Measurements from ENCODE around the gene SPDYC.

Gene SPDYC

DNA sequence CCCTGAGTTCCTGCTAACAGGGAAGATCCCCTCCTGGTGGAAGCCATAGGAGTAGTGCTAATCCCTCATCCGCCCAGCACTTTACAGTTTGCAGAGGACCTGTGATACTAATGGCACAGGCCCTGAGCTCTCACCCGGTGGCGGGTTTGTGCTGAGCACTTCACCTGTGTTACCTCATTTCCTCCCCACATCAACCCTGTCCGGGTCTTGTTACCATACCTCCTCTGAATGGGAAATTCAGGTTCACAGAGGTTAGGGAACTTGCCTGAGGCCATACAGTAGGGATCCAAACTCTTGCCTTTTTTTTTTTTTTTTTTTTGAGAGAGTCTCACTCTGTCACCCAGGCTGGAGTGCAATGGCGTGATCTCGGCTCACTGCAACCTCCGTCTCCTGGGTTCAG, 36.9 kb downstream of the SPDYC start:
- no peak for DNase-seq (ENCODE audit: low read depth)

DNA sequence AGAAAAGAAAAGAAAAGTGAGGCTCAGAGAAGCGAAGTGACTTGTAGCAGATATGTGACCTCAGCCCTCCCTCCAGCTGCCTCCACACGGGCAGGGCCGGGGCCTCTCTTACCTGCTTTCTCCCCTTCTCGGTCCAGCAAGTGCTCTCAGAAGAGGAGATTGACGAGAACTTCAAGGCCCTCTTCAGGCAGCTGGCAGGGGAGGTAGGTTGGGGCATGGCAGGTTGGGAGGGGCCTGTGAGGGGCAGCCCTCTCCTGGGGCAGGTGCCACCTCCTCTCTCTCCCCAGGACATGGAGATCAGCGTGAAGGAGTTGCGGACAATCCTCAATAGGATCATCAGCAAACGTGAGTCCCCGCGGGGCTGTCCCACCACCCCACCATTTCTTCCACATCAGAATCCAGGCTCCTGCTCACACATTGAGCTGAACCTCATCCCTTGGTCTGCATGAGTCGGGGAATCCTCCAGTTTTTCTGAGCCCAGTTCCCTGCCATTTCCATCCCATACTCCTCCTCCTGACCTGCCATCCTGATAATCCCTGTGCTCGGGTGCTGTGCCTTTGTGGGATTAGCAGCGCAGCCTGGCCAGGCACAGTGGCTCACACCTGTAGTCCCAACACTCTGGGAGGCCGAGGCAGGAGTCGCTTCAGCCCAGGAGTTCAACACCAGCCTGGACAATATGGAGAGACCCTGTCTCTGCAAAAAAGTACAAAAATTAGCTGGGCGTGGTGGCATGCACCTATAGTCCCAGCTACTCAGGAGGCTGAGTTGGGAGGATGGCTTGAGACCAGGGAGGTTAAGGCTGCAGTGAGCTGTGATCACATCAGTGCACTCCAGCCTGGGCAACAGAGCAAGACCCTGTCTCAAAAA, 38.1 kb downstream of the SPDYC start:
- no peak for DNase-seq (ENCODE audit: low read depth)

DNA sequence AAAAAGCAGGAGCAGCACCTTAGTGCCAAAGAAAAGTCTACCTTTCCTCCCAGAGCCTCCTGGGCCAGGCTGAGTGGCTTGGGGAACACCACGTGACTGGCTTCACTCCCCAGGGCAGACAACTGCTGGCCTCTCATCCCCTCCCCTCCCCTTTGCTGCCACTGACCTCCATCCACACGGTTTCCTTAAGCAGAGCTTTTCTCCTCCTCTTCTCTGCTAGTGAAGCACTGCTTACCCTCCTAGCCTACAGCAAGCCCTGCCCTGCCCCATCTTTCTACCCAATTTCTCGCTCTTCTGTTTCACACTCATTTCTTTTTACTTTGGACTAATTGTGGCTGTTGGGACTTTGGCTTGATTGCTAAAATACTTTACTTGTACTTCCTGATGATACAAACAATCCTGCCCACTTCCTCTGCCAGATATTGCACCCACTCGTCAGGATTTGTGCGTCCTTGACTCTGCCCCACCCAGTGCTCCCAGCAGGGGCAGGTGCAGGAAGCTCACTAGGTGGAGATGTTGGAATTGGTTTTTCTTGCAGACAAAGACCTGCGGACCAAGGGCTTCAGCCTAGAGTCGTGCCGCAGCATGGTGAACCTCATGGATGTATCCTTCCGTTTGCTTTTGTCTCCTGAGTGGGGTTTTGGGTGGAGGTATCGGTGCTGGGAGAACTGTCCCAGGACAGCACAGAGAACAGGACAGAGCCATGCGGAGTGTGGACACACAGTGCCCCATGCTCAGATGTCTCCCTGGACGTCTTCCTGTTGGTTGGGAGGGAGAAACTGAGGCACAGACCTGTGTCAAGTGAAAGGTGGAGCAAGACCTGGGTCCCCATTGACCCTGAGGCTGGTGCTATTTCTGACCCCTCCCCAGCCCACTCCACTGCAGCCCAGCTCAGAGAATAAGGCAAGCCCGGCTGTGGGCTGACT, 39.0 kb downstream of the SPDYC start:
- DNase-seq (ENCODE audit: low read depth) = no peak

DNA sequence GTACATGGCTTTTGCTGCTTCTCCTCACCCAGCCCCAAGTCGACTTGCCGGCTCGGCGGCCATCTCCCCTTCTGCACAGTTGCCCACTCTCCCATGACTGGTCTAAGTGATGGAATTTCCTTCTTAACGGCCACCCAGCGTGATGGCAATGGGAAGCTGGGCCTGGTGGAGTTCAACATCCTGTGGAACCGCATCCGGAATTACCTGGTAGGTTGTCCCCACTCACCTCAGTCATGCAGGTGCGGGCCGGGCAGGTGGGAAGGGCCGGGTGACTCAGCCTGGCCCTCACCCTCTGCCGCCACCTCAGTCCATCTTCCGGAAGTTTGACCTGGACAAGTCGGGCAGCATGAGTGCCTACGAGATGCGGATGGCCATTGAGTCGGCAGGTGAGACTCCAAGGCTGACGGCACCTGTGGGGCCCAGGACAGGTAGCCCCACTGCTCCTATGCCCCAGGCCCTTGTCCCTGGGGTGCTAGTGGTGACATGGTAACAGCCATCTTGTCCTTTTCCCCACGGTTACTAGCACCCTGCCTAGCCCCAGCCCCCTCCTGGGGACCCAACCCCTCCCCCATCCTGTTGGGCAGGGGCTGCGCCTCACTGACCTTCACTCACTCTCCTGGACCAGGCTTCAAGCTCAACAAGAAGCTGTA, 39.8 kb downstream of the SPDYC start:
- DNase-seq (ENCODE audit: low read depth) = no peak

DNA sequence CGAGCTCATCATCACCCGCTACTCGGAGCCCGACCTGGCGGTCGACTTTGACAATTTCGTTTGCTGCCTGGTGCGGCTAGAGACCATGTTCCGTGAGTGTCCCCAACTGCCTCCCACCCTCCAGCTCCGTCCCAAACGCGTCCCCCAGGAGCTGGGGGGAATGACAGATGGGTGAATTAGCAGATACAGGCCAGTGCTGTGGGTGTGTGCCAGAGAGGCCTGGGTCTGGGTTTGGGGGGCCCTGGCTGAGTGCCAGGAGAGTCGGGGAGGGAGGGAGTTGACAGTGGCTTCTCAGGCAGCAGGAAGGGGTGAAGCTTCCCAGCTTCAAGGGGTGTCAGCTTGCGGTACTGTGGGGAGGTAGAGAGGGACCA, 40.3 kb downstream of the SPDYC start:
- no peak for DNase-seq (ENCODE audit: low read depth)

DNA sequence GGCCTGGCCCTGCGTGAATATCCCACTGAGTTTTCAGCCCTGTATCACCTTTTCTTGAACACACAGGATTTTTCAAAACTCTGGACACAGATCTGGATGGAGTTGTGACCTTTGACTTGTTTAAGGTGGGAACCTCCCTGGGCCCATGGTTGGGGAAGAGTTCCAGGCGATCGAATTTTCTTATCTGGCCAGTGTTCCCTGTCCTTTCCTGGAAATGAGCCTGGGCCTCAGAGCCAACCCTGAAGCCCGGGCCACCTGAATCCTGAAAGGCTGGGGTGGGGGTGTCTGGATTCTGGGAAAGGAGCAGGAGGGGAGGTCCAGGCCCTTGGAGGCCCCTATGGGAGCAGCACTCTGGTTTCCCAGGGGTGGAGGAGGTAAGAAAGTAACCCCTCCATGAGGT, 40.7 kb downstream of the SPDYC start:
- DNase-seq (ENCODE audit: low read depth) = no peak

DNA sequence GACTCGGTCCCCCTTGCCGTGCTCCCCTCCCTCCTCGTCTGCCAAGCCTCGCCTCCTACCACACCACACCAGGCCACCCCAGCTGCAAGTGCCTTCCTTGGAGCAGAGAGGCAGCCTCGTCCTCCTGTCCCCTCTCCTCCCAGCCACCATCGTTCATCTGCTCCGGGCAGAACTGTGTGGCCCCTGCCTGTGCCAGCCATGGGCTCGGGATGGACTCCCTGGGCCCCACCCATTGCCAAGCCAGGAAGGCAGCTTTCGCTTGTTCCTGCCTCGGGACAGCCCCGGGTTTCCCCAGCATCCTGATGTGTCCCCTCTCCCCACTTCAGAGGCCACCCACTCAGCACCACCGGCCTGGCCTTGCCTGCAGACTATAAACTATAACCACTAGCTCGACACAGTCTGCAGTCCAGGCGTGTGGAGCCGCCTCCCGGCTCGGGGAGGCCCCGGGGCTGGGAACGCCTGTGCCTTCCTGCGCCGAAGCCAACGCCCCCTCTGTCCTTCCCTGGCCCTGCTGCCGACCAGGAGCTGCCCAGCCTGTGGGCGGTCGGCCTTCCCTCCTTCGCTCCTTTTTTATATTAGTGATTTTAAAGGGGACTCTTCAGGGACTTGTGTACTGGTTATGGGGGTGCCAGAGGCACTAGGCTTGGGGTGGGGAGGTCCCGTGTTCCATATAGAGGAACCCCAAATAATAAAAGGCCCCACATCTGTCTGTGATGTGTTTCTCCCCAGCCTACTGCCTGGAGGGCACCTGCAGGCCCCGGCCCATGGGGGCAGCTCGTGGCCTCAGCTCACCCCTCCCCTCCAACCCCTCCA, 41.5 kb downstream of the SPDYC start:
- no peak for DNase-seq (ENCODE audit: low read depth)

DNA sequence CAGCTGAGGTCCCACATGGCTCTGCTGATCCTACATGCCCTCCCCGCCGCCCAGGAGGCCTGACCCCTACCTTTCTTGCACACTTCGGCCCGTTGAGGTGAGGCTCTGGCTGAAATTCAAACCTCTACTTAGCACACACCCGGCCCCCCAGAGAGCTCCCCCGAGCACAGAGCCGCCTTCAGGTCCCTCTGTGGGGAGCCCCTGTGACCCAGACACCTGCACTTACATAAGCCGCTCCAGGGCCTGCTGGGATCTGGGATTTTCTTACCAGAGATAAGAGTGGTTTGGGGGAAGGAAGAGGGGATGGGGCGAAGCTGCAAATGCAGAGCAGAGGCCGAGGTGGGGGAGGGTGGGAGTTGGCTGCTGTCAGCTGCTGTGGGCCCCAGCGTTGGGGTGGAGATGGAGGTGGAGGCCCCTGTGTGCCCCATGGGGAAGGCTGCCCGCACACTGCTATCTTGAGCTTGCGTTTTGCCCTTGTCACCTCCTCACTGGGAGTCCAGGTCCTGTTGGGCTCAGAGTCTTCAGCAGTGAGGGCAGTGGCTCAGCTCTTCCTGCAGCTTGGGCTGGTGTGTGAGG, 42.3 kb downstream of the SPDYC start:
- DNase-seq (ENCODE audit: low read depth) = no peak

DNA sequence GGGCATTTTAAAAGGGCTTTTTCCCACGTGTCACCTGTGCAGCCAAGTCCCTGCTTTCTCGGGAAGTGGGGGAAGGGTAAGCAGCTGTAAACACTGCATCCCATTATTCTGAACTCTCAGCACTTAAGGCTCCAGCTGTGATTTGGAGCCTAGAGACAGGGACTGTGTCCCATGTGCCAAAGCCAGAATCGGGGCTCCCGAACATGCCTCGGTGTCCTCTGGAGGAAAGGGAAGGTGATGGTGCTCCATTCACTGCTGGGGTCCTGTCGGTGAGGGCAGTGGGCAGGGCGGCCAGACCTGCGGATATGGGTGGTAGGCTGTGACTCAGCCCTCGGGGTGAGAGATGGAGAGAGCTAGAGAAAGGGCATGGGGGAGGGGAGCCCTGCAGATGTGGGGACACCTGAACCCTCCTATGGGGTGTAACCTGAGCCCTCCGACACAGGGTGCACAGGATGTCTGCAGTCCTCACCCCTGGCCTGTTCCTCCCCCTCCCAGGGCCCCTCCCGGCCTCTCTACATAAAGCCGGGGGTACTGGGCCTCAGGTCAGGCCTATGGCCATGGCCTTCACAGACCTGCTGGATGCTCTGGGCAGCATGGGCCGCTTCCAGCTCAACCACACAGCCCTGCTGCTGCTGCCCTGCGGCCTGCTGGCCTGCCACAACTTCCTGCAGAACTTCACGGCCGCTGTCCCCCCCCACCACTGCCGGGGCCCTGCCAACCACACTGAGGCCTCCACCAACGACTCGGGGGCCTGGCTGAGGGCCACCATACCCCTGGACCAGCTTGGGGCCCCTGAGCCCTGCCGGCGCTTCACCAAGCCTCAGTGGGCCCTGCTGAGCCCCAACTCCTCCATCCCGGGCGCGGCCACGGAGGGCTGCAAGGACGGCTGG, 43.5 kb downstream of the SPDYC start:
- DNase-seq (ENCODE audit: low read depth) = no peak

DNA sequence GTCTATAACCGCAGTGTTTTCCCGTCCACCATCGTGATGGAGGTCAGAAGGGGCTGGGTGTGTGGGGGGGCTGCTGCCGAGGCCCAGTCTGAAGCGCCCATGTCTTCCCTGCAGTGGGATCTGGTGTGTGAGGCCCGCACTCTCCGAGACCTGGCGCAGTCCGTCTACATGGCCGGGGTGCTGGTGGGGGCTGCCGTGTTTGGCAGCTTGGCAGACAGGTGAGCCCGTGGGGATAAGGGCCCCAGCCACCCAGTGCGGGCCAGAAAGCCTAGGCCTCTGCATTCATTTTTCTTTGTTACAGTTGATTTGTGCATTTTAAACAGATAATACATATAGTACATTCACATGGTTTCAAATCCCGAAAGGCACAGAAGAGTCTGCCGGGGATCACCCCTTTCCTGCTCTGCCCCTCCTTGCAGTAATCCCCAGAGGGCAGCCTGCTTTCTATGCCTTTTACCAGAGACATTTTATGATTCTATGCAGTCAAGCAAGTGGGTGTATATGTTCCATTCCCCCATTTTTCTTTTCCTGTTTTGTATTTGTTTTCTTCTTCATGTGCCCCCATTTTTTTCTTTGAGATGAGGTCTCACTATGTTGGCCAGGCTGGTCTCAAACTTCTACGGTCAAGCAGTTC, 44.3 kb downstream of the SPDYC start:
- no peak for DNase-seq (ENCODE audit: low read depth)

DNA sequence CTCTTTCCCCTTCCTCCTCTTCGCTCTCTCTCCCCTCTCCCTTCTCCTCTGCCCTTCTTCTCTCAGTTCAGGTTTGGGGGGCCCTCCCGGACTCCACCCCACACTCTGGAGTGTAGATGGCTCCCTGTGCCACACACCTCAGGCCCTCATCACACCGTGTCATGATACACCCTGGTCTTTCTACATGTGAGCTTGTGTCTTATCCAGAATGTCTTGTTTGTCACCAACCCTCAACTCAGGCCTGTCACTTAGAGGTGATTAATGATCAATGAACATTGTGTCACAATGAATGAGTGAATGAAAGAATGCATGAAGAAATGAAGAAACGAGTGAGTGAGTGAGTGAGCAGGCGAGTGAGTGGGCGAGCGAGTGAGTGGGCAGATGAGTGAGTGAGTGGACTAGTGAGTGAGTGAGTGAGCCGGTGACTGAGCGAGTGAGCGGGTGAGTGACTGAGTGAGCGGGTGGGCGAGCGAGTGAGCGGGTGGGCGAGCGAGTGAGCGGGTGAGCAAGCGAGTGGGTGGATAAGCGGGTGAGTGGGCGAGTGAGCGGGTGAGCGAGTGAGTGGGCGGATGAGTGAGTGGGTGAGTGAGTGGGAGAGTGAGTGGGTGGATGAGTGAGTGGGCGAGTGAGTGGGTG, 45.5 kb downstream of the SPDYC start:
- DNase-seq (ENCODE audit: low read depth) = no peak

DNA sequence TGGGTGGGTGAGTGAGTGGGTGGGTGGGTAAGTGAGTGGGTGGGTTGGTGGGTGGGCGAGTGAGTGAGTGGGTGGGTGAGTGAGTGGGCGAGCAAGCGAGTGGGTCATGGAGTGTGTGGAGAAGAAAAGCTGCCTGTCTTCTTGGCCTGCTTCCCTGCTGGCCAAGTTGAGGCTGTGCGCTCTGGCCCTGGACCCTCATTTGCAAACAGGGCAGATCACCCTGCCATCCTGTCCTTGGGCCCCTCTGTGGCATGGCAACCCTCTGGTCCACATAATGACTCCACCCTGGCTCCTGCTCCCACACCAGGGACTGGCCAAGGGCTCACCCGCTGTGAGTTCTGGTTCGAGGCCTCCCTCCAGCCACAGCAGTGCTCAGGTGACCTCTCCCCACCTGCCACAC, 46.8 kb downstream of the SPDYC start:
- DNase-seq (ENCODE audit: low read depth) = no peak

DNA sequence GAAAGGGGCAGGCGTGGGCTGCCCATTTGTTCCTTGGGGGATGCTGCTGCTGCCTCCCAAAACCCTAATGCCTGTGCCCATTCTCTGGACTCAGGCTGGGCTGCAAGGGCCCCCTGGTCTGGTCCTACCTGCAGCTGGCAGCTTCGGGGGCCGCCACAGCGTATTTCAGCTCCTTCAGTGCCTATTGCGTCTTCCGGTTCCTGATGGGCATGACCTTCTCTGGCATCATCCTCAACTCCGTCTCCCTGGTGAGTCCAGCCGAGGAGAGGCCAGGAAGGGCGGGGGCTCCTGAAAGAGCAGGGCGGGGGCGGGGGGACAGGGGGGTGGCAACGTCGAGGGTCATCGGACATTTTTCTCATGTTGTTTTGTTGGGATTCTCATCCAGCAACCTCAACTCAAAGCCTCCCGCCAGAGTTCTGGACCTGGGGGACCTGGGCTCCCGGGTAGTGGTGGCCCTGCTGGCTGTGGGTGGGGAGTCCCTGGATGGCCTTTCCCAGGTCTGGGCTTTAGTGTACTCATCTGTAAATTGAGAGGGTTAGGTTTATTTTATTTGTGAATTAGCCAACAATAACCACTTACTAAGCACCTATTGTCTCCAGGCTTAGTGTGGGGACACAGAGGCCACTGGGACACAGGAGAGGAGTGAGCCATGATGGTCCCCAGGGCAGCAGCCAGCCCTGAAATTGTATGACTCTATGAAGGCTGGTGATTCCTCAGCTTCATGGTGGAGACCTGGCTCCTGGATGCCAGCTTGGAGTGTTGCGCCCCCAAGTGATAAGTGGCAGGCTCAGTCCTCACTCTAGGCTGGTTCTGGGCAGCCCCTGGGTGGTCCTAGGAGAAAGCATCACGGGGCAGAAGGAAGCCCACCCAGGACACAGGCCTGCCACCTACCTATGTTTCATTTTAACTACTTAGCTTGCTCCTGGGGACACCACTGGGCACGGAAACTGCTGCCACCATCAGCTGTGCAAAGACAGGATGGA, 47.7 kb downstream of the SPDYC start:
- no peak for DNase-seq (ENCODE audit: low read depth)

DNA sequence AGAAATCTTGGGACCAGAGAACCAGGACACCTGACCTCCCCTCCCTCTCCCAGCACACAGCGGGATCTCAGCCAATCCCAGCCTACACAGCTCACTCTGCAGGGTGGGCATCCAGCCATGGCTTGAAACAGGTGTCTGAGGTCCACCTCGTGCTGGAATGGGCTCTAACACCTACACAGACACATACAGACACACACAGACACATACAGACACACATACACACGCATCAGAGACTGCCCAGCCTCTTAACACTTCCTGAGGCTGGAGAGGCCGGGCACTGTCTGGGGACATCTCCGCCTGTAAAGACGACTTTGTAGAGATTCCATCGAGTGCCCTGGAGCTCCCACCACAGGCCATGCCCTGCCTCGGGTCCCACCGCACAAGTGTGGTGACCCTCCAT, 48.4 kb downstream of the SPDYC start:
- no peak for DNase-seq (ENCODE audit: low read depth)

DNA sequence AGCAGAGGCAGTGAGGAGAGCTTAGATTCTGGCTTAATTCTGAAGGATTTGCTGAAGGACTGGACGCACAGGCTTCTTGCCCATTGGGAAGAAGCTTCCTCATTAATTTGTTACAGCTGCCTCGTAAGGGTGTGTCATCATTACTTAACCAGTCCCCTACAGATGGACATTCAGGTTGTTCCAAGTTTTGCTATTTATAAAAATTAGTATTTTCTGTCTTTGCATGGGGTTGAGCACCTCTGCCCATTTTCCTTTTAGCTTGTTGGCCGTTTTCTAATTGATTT, 49.8 kb downstream of the SPDYC start:
- no peak for DNase-seq (ENCODE audit: low read depth)

DNA sequence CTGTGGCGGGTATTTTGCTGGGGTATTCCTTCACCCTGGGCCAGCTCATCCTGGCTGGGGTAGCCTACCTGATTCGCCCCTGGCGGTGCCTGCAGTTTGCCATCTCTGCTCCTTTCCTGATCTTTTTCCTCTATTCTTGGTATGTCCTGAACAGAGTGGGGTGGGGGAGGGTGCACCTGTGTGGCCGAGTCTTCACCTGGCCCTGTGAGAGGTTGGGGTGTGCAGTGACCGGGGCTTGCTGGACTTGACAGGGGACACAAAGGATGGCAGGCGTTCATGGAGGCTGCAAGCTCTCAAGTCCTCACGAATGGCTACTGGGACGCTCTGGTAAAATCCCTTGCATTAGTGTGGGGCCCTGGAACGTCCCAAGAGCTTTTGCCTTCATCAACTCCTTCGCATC, 51.0 kb downstream of the SPDYC start:
- no peak for DNase-seq (ENCODE audit: low read depth)
